Skeletal muscle satellite cell (primary cell): ENCODE measurements around the gene PATJ.
"Not testable (repeated sequence)": the region's sequence is repeated elsewhere in the genome, so short reads cannot be mapped to it uniquely, and the experiment has no call there.

Source experiments
- H3K27me3 ChIP-seq: 2 replicates; pipeline ENCODE4 v1.7.0; 2013; ENCODE audit warnings: low read length; ENCODE audit not compliant: control insufficient read depth, insufficient read depth
- H3K36me3 ChIP-seq: 2 replicates; pipeline ENCODE4 v1.7.0; 2013; ENCODE audit warnings: mild to moderate bottlenecking, control low read depth, low read length; ENCODE audit not compliant: insufficient read depth
- H3K4me1 ChIP-seq: 2 replicates; pipeline ENCODE4 v1.7.0; 2013; ENCODE audit warnings: low read length; ENCODE audit not compliant: control insufficient read depth, insufficient read depth
- H3K4me2 ChIP-seq: 2 replicates; pipeline ENCODE4 v1.7.0; 2013; ENCODE audit warnings: mild to moderate bottlenecking, low read length
- H3K4me3 ChIP-seq: 2 replicates; pipeline ENCODE4 v1.7.0; 2013; ENCODE audit warnings: low read length
- H3K9ac ChIP-seq: 2 replicates; pipeline ENCODE4 v1.7.0; 2013; ENCODE audit warnings: mild to moderate bottlenecking, low read depth, low read length, moderate library complexity
- H3K9me3 ChIP-seq: replicated peaks from 2 replicates; pipeline ENCODE4 v1.7.0; 2013; ENCODE audit warnings: mild to moderate bottlenecking, control low read depth, low read length

The PATJ gene

GRCh38 chr1:61873581-61873980, 131.3 kb downstream of the PATJ start:
- Histone ChIP-seq H3K36me3 (no peaks in the 10 kb centered on the region), H3K9ac (no peak overlapping the region), H3K4me2 (no peak overlapping the region), H3K4me1 (no peaks in the 10 kb centered on the region), H3K4me3 (no peak overlapping the region), H3K27me3 (no peaks in the 10 kb centered on the region), H3K9me3 (no peaks in the 10 kb centered on the region)

- Histone ChIP-seq H3K36me3 (no peaks in the 10 kb centered on the region), H3K9ac (no peak overlapping the region), H3K27me3 (no peaks in the 10 kb centered on the region), H3K4me1 (no peaks in the 10 kb centered on the region), H3K4me2 (no peak overlapping the region), H3K9me3 (no peaks in the 10 kb centered on the region), H3K4me3 (no peak overlapping the region)
Measured at GRCh38 chr1:61873994-61874393, 131.7 kb downstream of the PATJ start.

- no peaks in the 10 kb centered on the region for H3K36me3 ChIP-seq
- H3K4me2 ChIP-seq = no peak overlapping the region
Measured at GRCh38 chr1:61875198-61875597, 132.9 kb downstream of the PATJ start.

GRCh38 chr1:61879887-61880474, 137.7 kb downstream of the PATJ start:
- H3K9me3 ChIP-seq, H3K36me3 ChIP-seq, H3K9ac ChIP-seq: not testable (repeated sequence)

More at GRCh38 chr1:61875198-61875597, 132.9 kb downstream of the PATJ start:
- Histone ChIP-seq H3K9ac (no peak overlapping the region), H3K4me1 (no peaks in the 10 kb centered on the region), H3K9me3 (no peaks in the 10 kb centered on the region), H3K4me3 (no peak overlapping the region), H3K27me3 (no peaks in the 10 kb centered on the region)

GRCh38 chr1:61887076-61887867, 145.0 kb downstream of the PATJ start:
- no peak overlapping the region for H3K4me2 ChIP-seq
- no peaks in the 10 kb centered on the region for H3K9me3 ChIP-seq
- H3K27me3 ChIP-seq = no peaks in the 10 kb centered on the region
- peaks cover 5% of the 10 kb centered on the region for H3K4me1 ChIP-seq
- H3K9ac ChIP-seq = no peak overlapping the region
- H3K36me3 ChIP-seq = no peaks in the 10 kb centered on the region
- H3K4me3 ChIP-seq = no peak overlapping the region

More at GRCh38 chr1:61879887-61880474, 137.7 kb downstream of the PATJ start:
- not testable (repeated sequence) for H3K4me3 ChIP-seq, H3K4me2 ChIP-seq, H3K4me1 ChIP-seq, H3K27me3 ChIP-seq

GRCh38 chr1:61887931-61888564, 145.8 kb downstream of the PATJ start:
- Histone ChIP-seq H3K9ac (no peak overlapping the region), H3K27me3 (no peaks in the 10 kb centered on the region), H3K4me2 (no peak overlapping the region), H3K36me3 (no peaks in the 10 kb centered on the region), H3K4me3 (no peak overlapping the region), H3K4me1 (peaks cover 5% of the 10 kb centered on the region), H3K9me3 (no peaks in the 10 kb centered on the region)

GRCh38 chr1:61888808-61889207, 146.5 kb downstream of the PATJ start:
- H3K27me3 ChIP-seq = no peaks in the 10 kb centered on the region
- H3K4me3 ChIP-seq = no peak overlapping the region
- no peaks in the 10 kb centered on the region for H3K9me3 ChIP-seq
- H3K4me1 ChIP-seq = peaks cover 5% of the 10 kb centered on the region
- H3K4me2 ChIP-seq = no peak overlapping the region
- no peak overlapping the region for H3K9ac ChIP-seq
- H3K36me3 ChIP-seq = no peaks in the 10 kb centered on the region

GRCh38 chr1:61890435-61890834, 148.2 kb downstream of the PATJ start:
- H3K27me3 ChIP-seq, H3K36me3 ChIP-seq, H3K4me3 ChIP-seq, H3K9me3 ChIP-seq, H3K4me2 ChIP-seq, H3K4me1 ChIP-seq, H3K9ac ChIP-seq: not testable (repeated sequence)

- Histone ChIP-seq H3K27me3 (no peaks in the 10 kb centered on the region), H3K4me2 (no peak overlapping the region), H3K9me3 (no peaks in the 10 kb centered on the region), H3K4me3 (no peak overlapping the region), H3K36me3 (no peaks in the 10 kb centered on the region), H3K4me1 (no peaks in the 10 kb centered on the region), H3K9ac (no peak overlapping the region)
Measured at GRCh38 chr1:61892977-61893376, 150.7 kb downstream of the PATJ start.

GRCh38 chr1:61894296-61894695, 152.0 kb downstream of the PATJ start:
- not testable (repeated sequence) for H3K9ac ChIP-seq, H3K4me2 ChIP-seq, H3K4me1 ChIP-seq, H3K4me3 ChIP-seq, H3K36me3 ChIP-seq, H3K9me3 ChIP-seq, H3K27me3 ChIP-seq

- no peaks in the 10 kb centered on the region for H3K36me3 ChIP-seq
- H3K9ac ChIP-seq = no peak overlapping the region
- H3K4me3 ChIP-seq = no peak overlapping the region
Measured at GRCh38 chr1:61895175-61895574, 152.9 kb downstream of the PATJ start.

More at GRCh38 chr1:61895175-61895574, 152.9 kb downstream of the PATJ start:
- no peaks in the 10 kb centered on the region for H3K4me1 ChIP-seq
- no peaks in the 10 kb centered on the region for H3K9me3 ChIP-seq
- H3K4me2 ChIP-seq = no peak overlapping the region
- H3K27me3 ChIP-seq = no peaks in the 10 kb centered on the region
